ENCODE results near the gene SPANXB1.
"Not testable (repeated sequence)": the region's sequence is repeated elsewhere in the genome, so short reads cannot be mapped to it uniquely, and the experiment has no call there.

The SPANXB1 gene, protein sequence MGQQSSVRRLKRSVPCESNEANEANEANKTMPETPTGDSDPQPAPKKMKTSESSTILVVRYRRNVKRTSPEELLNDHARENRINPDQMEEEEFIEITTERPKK

DNA sequence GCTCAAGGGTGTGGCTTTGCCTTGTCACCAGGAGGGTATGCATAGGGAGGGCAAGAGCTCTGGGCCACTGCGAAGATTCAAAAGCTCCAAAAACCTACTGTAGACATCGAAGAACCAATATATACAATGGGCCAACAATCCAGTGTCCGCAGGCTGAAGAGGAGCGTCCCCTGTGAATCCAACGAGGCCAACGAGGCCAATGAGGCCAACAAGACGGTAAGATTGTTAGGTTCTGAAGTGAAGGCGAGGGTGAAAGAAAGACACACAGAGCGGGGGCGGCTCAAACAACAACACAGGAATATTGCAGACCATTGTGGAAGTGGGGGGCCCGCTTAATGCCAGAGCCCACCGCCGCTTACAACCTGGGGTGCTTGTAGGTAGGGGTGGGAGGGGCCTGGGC is at the start of gene SPANXB1:
SPANXB1 (plus strand) TSS at position 27 of the 400 bp plus-strand sequence; CDS start at position 127, 100 bp downstream.
- not testable (repeated sequence) for DNase-seq (ENCODE audit: extremely low read depth, insufficient read length); H3K4me3 ChIP-seq (replicated peaks; ENCODE audit: low read depth, low read length); H3K36me3 ChIP-seq (ENCODE audit: control insufficient read depth, insufficient read depth, low read length); H3K27me3 ChIP-seq (replicated peaks; ENCODE audit: control insufficient read depth, insufficient read depth, low read length)

DNA sequence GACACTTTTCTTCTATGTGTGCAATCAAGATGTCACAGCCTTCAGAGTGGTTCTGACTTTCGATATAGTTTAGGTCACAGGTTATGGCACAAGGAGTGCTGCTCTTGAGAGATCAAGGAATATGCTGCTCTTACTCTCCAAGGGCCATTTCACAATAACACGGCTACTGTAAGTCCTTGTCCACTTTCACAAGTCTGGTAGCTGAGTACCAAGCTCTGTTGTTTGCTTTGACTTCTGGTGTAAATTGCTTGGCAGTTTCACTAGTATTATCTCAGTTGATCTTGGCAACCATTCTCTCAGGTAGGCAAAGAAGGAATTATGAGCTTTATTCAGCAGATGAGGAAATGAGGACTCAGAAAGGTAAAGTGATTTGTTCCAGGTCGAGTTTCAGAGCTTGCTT is 35.4 kb upstream of the SPANXB1 start:
- DNase-seq (ENCODE audit: extremely low read depth, insufficient read length) = no peak
- TF ChIP-seq, protein P1, sequence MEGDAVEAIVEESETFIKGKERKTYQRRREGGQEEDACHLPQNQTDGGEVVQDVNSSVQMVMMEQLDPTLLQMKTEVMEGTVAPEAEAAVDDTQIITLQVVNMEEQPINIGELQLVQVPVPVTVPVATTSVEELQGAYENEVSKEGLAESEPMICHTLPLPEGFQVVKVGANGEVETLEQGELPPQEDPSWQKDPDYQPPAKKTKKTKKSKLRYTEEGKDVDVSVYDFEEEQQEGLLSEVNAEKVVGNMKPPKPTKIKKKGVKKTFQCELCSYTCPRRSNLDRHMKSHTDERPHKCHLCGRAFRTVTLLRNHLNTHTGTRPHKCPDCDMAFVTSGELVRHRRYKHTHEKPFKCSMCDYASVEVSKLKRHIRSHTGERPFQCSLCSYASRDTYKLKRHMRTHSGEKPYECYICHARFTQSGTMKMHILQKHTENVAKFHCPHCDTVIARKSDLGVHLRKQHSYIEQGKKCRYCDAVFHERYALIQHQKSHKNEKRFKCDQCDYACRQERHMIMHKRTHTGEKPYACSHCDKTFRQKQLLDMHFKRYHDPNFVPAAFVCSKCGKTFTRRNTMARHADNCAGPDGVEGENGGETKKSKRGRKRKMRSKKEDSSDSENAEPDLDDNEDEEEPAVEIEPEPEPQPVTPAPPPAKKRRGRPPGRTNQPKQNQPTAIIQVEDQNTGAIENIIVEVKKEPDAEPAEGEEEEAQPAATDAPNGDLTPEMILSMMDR (IDR thresholded peaks at IDR 0.05; ENCODE audit: insufficient read depth, low read length, poor library complexity, severe bottlenecking) = no peak
- H3K4me3 ChIP-seq (replicated peaks; ENCODE audit: low read depth, low read length) = no peak overlapping the region
- no peaks in the 10 kb centered on the region for H3K27me3 ChIP-seq (replicated peaks; ENCODE audit: control insufficient read depth, insufficient read depth, low read length)
- no peaks in the 10 kb centered on the region for H3K36me3 ChIP-seq (ENCODE audit: control insufficient read depth, insufficient read depth, low read length)

DNA sequence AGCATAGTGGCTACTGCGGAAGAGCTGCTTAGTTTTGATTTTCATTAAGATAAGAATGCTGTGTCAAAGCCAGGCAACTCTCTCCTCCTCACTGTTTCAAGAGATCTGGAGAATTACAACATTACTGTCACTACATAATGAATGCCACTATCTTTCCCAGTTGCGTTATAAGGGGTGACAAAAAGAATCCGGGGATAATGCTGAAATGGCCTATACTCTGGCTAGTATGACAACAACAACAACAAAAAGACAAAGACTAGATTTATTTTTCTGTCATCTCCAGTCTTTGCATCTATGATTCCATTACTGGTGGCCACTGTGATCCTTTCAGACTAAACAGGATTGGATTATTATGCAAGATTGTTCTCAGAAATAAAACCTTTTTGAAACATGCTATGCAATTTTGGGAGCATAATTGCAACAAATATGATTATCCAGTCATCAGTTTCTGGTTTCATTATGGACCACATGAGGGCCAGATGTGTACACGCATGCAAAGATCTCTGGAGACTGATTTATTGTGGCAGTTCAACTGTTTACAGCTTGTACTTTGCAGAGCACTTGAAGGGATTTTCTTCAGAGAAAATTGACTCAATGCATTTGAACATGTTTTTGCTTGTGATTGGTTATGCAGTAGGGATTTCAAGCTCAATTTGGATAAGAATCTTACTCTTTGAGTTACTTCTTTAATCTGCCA is 31.1 kb upstream of the SPANXB1 start:
- Histone ChIP-seq H3K36me3 (ENCODE audit: control insufficient read depth, insufficient read depth, low read length) (no peaks in the 10 kb centered on the region), H3K4me3 (replicated peaks; ENCODE audit: low read depth, low read length) (no peak overlapping the region), H3K27me3 (replicated peaks; ENCODE audit: control insufficient read depth, insufficient read depth, low read length) (no peaks in the 10 kb centered on the region)
- TF ChIP-seq, protein P1 (IDR thresholded peaks at IDR 0.05; ENCODE audit: insufficient read depth, low read length, poor library complexity, severe bottlenecking) = no peak
- no peak for DNase-seq (ENCODE audit: extremely low read depth, insufficient read length)

DNA sequence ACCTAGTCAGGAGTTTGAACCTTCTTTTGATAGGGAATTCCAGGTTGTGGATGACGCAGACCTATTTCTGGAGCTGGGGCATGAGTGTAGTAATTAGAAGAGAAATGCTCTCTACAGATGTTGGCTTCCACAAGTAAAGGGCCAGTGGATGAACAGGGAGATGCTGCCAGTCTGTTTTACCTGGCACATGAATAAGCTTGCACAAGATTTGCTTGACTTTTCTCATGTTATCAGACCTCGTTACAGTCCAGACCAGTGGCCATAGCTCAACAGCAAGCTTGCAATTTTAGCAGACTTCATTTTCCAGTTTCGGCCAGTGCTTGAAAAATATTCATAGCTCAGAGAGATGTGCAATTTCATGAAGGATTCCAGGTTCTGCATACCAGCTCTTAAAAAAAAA is 26.9 kb upstream of the SPANXB1 start:
- TF ChIP-seq, protein P1 (IDR thresholded peaks at IDR 0.05; ENCODE audit: insufficient read depth, low read length, poor library complexity, severe bottlenecking) = no peak
- no peaks in the 10 kb centered on the region for H3K36me3 ChIP-seq (ENCODE audit: control insufficient read depth, insufficient read depth, low read length)
- H3K27me3 ChIP-seq (replicated peaks; ENCODE audit: control insufficient read depth, insufficient read depth, low read length) = no peaks in the 10 kb centered on the region
- H3K4me3 ChIP-seq (replicated peaks; ENCODE audit: low read depth, low read length) = no peak overlapping the region
- DNase-seq (ENCODE audit: extremely low read depth, insufficient read length) = no peak

DNA sequence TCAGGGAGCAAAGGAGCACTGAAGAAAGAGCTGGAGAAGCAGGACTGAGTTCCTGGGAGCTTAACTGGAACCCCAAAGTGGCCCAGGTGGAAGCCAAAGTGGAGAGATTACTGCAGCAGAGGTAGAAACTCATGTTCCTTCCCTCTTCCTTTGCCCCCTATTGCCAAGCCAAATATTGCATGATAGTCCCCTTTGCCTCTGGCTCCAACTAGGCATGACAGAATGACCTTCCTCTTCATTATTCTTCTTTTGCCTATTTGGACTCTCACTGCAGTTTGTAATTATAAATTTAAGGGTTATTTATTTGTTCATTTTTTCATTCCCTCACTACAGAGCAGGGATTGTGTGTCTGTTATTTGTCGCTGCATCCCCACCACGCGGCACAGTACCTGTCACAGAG is 22.1 kb upstream of the SPANXB1 start:
- Histone ChIP-seq H3K4me3 (replicated peaks; ENCODE audit: low read depth, low read length) (no peak overlapping the region), H3K36me3 (ENCODE audit: control insufficient read depth, insufficient read depth, low read length) (no peaks in the 10 kb centered on the region), H3K27me3 (replicated peaks; ENCODE audit: control insufficient read depth, insufficient read depth, low read length) (no peaks in the 10 kb centered on the region)
- no peak for DNase-seq (ENCODE audit: extremely low read depth, insufficient read length)
- TF ChIP-seq, protein P1 (IDR thresholded peaks at IDR 0.05; ENCODE audit: insufficient read depth, low read length, poor library complexity, severe bottlenecking) = no peak

DNA sequence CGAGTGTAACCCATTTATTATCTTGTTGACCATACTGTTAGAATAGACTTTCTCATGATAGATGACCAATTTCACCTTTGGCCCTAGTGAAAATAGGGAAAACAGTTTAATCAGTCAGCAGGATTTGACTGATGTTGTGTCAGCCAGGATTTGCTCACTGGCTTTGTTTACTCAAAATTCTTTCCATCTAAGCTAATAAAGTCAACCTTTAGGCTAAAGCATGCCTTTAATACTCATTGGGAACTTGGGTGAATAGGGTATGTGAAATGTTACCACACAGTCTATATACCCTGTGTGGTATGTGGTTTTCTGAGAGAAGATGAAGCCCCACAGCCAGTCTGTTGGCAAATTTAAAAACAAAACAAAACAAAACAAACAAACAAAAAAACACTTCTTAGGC is 18.7 kb upstream of the SPANXB1 start:
- Histone ChIP-seq H3K36me3 (ENCODE audit: control insufficient read depth, insufficient read depth, low read length) (no peaks in the 10 kb centered on the region), H3K4me3 (replicated peaks; ENCODE audit: low read depth, low read length) (no peak overlapping the region), H3K27me3 (replicated peaks; ENCODE audit: control insufficient read depth, insufficient read depth, low read length) (no peaks in the 10 kb centered on the region)
- TF ChIP-seq, protein P1 (IDR thresholded peaks at IDR 0.05; ENCODE audit: insufficient read depth, low read length, poor library complexity, severe bottlenecking) = no peak
- no peak for DNase-seq (ENCODE audit: extremely low read depth, insufficient read length)

DNA sequence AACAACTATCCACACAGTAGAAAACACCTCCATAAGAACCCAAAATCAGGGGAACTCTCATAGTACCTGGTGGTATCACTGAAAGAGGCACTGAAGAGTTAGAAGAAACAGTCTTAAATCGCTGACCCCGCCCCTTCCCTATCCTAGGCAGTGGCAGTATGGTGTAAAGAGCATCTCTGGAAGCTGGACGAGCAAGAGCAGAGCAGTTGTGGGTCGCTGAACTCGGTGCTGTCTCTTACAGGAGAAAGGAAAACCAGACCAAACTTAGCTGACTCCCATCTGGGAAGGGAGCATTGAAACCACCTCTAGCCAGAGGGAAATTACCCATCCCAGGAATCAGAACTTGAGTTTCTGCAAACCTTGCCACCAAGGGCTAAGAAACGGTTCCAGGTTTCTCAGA is 2.8 kb downstream of the SPANXB1 start:
- H3K27me3 ChIP-seq (replicated peaks; ENCODE audit: control insufficient read depth, insufficient read depth, low read length); DNase-seq (ENCODE audit: extremely low read depth, insufficient read length); H3K4me3 ChIP-seq (replicated peaks; ENCODE audit: low read depth, low read length); H3K36me3 ChIP-seq (ENCODE audit: control insufficient read depth, insufficient read depth, low read length): not testable (repeated sequence)

DNA sequence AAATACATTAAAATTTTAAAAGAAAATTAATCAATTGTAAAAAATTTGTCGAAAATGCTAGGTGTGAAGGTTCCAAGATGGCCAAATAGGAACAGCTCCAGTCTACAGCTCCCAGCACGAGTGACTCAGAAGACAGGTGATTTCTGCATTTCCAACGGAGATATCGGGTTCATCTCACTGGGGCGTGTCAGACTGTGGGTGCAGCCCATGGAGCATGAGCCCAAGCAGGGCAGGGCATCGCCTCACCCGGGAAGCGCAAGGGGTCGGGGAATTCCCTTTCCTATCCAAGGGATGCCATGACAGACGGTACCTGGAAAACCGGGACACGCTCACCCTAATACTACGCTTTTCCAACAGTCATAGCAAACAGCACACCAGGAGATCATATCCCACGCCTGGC is 41.9 kb downstream of the SPANXB1 start:
- not testable (repeated sequence) for H3K27me3 ChIP-seq (replicated peaks; ENCODE audit: control insufficient read depth, insufficient read depth, low read length); DNase-seq (ENCODE audit: extremely low read depth, insufficient read length); H3K4me3 ChIP-seq (replicated peaks; ENCODE audit: low read depth, low read length); H3K36me3 ChIP-seq (ENCODE audit: control insufficient read depth, insufficient read depth, low read length)

DNA sequence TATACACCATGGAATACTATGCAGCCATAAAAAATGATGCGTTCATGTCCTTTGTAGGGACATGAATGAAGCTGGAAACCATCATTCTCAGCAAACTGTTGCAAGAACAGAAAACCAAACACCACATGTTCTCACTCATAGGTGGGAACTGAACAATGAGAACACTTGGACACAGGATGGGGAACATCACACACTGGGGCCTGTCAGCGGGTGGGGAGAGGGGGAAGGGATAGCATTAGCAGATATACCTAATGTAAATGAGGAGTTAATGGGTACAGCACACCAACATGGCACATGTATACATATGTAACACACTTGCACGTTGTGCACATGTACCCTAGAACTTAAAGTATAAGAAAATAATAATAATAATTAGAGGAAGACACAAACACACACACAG is 47.5 kb downstream of the SPANXB1 start:
- not testable (repeated sequence) for H3K27me3 ChIP-seq (replicated peaks; ENCODE audit: control insufficient read depth, insufficient read depth, low read length); H3K4me3 ChIP-seq (replicated peaks; ENCODE audit: low read depth, low read length); DNase-seq (ENCODE audit: extremely low read depth, insufficient read length)

More for the DNA sequence above, 47.5 kb downstream of the SPANXB1 start:
- not testable (repeated sequence) for H3K36me3 ChIP-seq (ENCODE audit: control insufficient read depth, insufficient read depth, low read length)
